ENCODE measurements around the gene BDH2. TPM values are rescaled to one million over a fixed set of nuclear protein-coding genes. Genes with fewer than 3 reads are reported as not detected.

Gene BDH2
- total RNA-seq, 4 donors from 2014 or later: 31.6 to 59.4 (median 47.1) TPM

GRCh38 chr4:103079621-103080020, 20.0 kb downstream of the BDH2 start:
- WGBS: 96% methylated on average over 1 of the region's 1 CpG
- Histone ChIP-seq H3K36me3 (peaks cover 15 to 53% (median 27%) of the 10 kb centered on the region in 4 donors), H3K9me3 (no peaks in the 10 kb centered on the region), H3K4me3 (no peak overlapping the region), H3K4me1 (peaks cover 18 to 21% (median 19%) of the 10 kb centered on the region in 4 donors), H3K27me3 (no peaks in the 10 kb centered on the region), H3K27ac (replicated peaks in 1 of 4) (no peak overlapping the region)
- no peak for DNase-seq (ENCODE audit: extremely low spot score)
- TF ChIP-seq POLR2AphosphoS5 (IDR thresholded peaks at IDR 0.05): no peak
- no peak for TF ChIP-seq EP300 (IDR thresholded peaks at IDR 0.05)
- no peak for TF ChIP-seq CTCF (IDR thresholded peaks at IDR 0.05)
- TF ChIP-seq POLR2A (IDR thresholded peaks at IDR 0.05; ENCODE audit: low read depth): no peak
- intact Hi-C loops (cut with DNase I): no loop called here

- intact Hi-C loops (cut with DNase I): no loop called here
- DNase-seq (ENCODE audit: extremely low spot score): no peak
- Histone ChIP-seq H3K4me3 (peak within 1 kb of the TSS; percentile 65 to 82 (median 73)), H3K27ac (replicated peaks in 1 of 4) (peak within 1 kb of the TSS; percentile 89 to 97 (median 93)), H3K4me1 (peaks cover 20 to 26% (median 23%) of the 10 kb centered on the region in 4 donors), H3K27me3 (no peaks in the 10 kb centered on the region), H3K9me3 (no peaks in the 10 kb centered on the region), H3K36me3 (peaks cover 12 to 29% (median 14%) of the 10 kb centered on the region in 4 donors)
- TF ChIP-seq EP300 (IDR thresholded peaks at IDR 0.05): no peak
- TF ChIP-seq POLR2A (IDR thresholded peaks at IDR 0.05; ENCODE audit: low read depth): no peak
- WGBS: 27% methylated on average over 14 of the region's 21 CpGs
Observed at GRCh38 chr4:103076747-103077347, 22.8 kb downstream of the BDH2 start, which contains the start of gene SLC9B2. Gene SLC9B2 (minus strand): TSS chr4:103076761. CDS start chr4:103067550, 9,211 bp downstream.

- 1% methylated on average over 16 of the region's 82 CpGs for WGBS
- Histone ChIP-seq H3K4me1 (peaks cover 20 to 26% (median 23%) of the 10 kb centered on the region in 4 donors), H3K27me3 (no peaks in the 10 kb centered on the region), H3K36me3 (peaks cover 4 to 22% (median 6%) of the 10 kb centered on the region in 4 donors), H3K9me3 (no peaks in the 10 kb centered on the region), H3K4me3 (peak overlapping the region; percentile 65 to 82 (median 73)), H3K27ac (replicated peaks in 1 of 4) (peak overlapping the region; percentile 89 to 97 (median 93))
- TF ChIP-seq POLR2AphosphoS5 (IDR thresholded peaks at IDR 0.05) (peak; percentile 49 to 63), EP300 (IDR thresholded peaks at IDR 0.05) (no peak)
- intact Hi-C loops (cut with DNase I): no loop called here
- peak; percentile 94 for DNase-seq (ENCODE audit: extremely low spot score)
Observed at GRCh38 chr4:103075894-103076746, 23.5 kb downstream of the BDH2 start.

- intact Hi-C loops (cut with DNase I): no loop called here
- Histone ChIP-seq H3K4me3 (peak overlapping the region; percentile 65 to 82 (median 73)), H3K9me3 (no peaks in the 10 kb centered on the region), H3K27me3 (no peaks in the 10 kb centered on the region), H3K27ac (replicated peaks in 1 of 4) (peak overlapping the region; percentile 89 to 97 (median 93)), H3K4me1 (peaks cover 20 to 26% (median 23%) of the 10 kb centered on the region in 4 donors), H3K36me3 (peaks cover 0 to 16% (median under 1%) of the 10 kb centered on the region in 4 donors)
- DNase-seq (ENCODE audit: extremely low spot score): no peak
- WGBS: 15% methylated on average over 4 of the region's 4 CpGs
- TF ChIP-seq EP300 (IDR thresholded peaks at IDR 0.05): no peak
- no peak for TF ChIP-seq POLR2AphosphoS5 (IDR thresholded peaks at IDR 0.05)
Observed at GRCh38 chr4:103075435-103075893, 24.2 kb downstream of the BDH2 start.

- H3K4me1 ChIP-seq: peaks cover 20 to 26% (median 23%) of the 10 kb centered on the region in 4 donors
- no peak for DNase-seq (ENCODE audit: extremely low spot score)
- no peak for TF ChIP-seq EP300 (IDR thresholded peaks at IDR 0.05)
- TF ChIP-seq POLR2AphosphoS5 (IDR thresholded peaks at IDR 0.05): no peak
- no peak for TF ChIP-seq POLR2A (IDR thresholded peaks at IDR 0.05; ENCODE audit: low read depth)
- TF ChIP-seq CTCF (IDR thresholded peaks at IDR 0.05): no peak
- peaks cover 0 to 14% (median 0%) of the 10 kb centered on the region in 4 donors for H3K36me3 ChIP-seq
- intact Hi-C loops (cut with DNase I): no loop called here
- H3K9me3 ChIP-seq: no peaks in the 10 kb centered on the region
- H3K27ac ChIP-seq (replicated peaks in 1 of 4): peak overlapping the region in 2 of 4 donors; percentile 95 to 97
- WGBS: 84% methylated on average over 9 of the region's 9 CpGs
- no peaks in the 10 kb centered on the region for H3K27me3 ChIP-seq
- peak overlapping the region; percentile 65 to 82 (median 73) for H3K4me3 ChIP-seq
Observed at GRCh38 chr4:103074744-103075434, 24.7 kb downstream of the BDH2 start.
